ENCODE measurements around the gene TMEM200A. TPM values are rescaled to one million over a fixed set of nuclear protein-coding genes. Genes with fewer than 3 reads are reported as not detected.

Gene TMEM200A
- total RNA-seq, 2 experiments from 2014 or later: 1.3 to 1.4 TPM

GRCh38 chr6:130382872-130383490, 17.2 kb downstream of the TMEM200A start:
- Mint-ChIP-seq H3K27me3 (peaks cover 15% of the 10 kb centered on the region), H3K27ac (peak overlapping the region; percentile 71), H3K36me3 (peaks cover 4% of the 10 kb centered on the region), H3K4me3 (no peak overlapping the region), H3K9me3 (no peaks in the 10 kb centered on the region), H3K4me1 (peaks cover 18% of the 10 kb centered on the region)
- no peak for ATAC-seq (ENCODE audit: low read depth)
- DNase-seq: no peak
- POLR2A ChIA-PET: no interaction called here

DNA sequence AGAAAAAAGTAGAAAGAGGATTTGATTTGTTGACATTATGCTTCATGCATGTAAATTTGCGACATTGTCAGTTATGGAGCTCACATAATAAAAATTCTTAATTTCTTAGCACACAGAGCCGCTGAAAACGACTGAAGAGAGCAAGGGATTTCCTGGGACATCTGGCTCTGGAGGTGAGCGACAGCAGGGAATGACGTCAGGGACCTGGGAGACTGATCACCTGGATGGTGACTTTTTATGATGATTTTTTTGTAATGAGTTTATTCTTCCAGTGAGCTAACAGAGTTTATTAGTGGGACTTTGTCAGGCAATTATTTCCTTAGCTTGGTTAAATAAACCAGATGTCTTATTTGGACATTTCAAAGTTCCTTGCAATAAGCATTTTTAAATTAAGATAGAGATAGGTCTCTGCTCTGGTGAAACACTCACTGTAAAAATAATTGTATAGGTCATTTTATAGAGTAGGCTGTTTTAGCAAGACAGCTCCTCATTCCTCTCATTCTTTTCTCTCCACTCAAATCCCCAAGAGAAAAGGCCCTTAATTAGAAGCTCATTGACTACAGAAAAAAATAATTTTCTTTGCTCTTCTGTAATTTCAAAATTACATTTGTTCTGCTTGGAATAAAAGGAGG, 19.4 kb downstream of the TMEM200A start:
- Mint-ChIP-seq H3K36me3 (peaks cover 2% of the 10 kb centered on the region), H3K4me1 (peaks cover 18% of the 10 kb centered on the region), H3K27me3 (peaks cover 15% of the 10 kb centered on the region), H3K9me3 (no peaks in the 10 kb centered on the region), H3K4me3 (no peak overlapping the region), H3K27ac (no peak overlapping the region)
- no peak for ATAC-seq (ENCODE audit: low read depth)
- no peak for DNase-seq
- POLR2A ChIA-PET: no interaction called here

DNA sequence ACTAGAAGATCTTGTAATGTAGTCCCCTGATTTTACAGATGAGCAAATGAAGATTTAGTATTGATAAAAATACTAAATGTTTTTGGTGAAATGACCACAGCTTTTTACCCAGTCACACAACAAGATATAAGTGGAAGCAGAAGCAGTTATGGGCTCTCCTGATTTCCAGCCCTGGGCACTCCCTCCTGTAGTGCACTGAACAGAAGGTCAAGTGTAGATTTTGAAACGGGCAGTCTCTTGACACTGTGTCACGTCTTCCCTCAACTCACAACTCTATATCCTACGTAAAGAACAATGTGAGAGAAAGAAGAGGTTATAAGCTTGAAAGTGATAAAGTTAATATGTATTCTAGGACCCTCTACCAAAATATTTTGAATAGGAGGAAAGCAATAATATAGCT, 23.3 kb downstream of the TMEM200A start:
- peaks cover 15% of the 10 kb centered on the region for H3K27me3 Mint-ChIP-seq
- POLR2A ChIA-PET: interaction anchor here (0.6 kb wide), 1 partner anchor 55 kb away, joined by 6 read pairs; no protein-coding TSS in a partner anchor
- no peaks in the 10 kb centered on the region for H3K9me3 Mint-ChIP-seq

DNA sequence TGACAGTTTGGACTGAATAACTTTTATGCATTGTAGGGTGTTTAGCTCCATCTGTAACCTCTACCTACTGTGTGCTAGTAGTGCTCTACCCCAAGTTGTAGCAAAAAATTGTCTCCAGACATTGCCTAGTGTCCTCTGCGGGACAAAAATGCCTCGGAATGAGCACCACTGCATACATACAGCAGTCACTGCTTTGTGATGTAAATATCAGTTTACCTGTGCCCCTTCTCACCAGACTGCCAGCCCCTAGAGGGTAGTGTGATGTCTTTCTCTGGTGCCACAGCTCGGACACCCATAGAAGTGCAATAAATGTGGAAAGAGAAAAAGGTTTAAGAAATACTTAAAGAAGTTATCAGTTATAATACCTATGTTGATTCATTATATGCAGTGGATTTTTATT, 25.1 kb downstream of the TMEM200A start:
- Mint-ChIP-seq H3K27ac (no peak overlapping the region), H3K9me3 (no peaks in the 10 kb centered on the region), H3K36me3 (peaks cover 6% of the 10 kb centered on the region), H3K4me1 (no peaks in the 10 kb centered on the region), H3K4me3 (no peak overlapping the region), H3K27me3 (peaks cover 10% of the 10 kb centered on the region)
- POLR2A ChIA-PET: no interaction called here
- DNase-seq: no peak
- no peak for ATAC-seq (ENCODE audit: low read depth)

More for the DNA sequence above, 23.3 kb downstream of the TMEM200A start:
- Mint-ChIP-seq H3K4me1 (no peaks in the 10 kb centered on the region), H3K36me3 (peaks cover 6% of the 10 kb centered on the region), H3K27ac (no peak overlapping the region), H3K4me3 (no peak overlapping the region)
- ATAC-seq (ENCODE audit: low read depth) (no peak), DNase-seq (no peak)

DNA sequence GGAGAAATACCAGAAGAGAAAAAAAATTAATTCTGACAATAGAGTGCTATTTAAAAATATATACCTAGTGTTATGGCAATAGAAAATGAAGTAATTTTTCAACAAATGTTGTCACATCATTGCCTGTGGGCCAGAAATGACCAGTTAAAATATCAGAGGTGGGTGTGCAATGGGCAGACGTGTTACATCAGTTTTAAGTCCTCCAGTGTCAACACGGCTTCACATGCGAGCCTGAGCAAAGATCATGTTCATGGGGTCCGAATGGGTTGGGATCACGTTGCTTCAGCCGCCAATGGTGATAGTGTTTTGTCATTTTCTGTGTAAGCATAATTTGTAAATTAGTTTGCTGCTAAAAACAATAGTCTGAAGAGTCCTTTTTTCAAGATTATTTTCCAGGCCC, 27.5 kb downstream of the TMEM200A start:
- H3K4me1 Mint-ChIP-seq: peaks cover 9% of the 10 kb centered on the region
- no peak overlapping the region for H3K4me3 Mint-ChIP-seq
- no peaks in the 10 kb centered on the region for H3K27me3 Mint-ChIP-seq
- H3K36me3 Mint-ChIP-seq: peaks cover 8% of the 10 kb centered on the region
- POLR2A ChIA-PET: no interaction called here
- H3K27ac Mint-ChIP-seq: no peak overlapping the region
- H3K9me3 Mint-ChIP-seq: no peaks in the 10 kb centered on the region
- no peak for ATAC-seq (ENCODE audit: low read depth)
- no peak for DNase-seq

DNA sequence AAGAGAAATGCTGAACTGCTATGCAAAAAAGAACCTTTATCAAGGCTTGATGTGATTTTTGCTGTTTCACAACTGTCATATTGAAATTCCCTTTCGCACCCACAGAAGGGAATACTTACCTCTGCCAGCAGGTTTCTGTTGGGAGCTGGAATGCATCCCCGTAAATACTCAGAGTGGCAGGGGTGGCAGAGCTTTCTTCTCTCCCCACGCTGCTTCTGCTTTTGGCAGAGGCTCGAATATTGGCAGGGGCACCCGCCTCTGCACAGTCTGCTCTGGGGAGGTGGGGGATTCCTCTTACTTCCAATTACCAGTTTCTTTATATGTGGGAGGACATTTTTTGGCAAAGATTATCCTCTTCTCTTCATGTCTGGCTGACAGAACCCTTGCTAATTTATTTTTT, 28.4 kb downstream of the TMEM200A start:
- Mint-ChIP-seq H3K36me3 (peaks cover 11% of the 10 kb centered on the region), H3K27ac (no peak overlapping the region), H3K9me3 (no peaks in the 10 kb centered on the region), H3K4me3 (no peak overlapping the region), H3K4me1 (peaks cover 9% of the 10 kb centered on the region), H3K27me3 (no peaks in the 10 kb centered on the region)
- DNase-seq (no peak), ATAC-seq (ENCODE audit: low read depth) (no peak)
- POLR2A ChIA-PET: no interaction called here

DNA sequence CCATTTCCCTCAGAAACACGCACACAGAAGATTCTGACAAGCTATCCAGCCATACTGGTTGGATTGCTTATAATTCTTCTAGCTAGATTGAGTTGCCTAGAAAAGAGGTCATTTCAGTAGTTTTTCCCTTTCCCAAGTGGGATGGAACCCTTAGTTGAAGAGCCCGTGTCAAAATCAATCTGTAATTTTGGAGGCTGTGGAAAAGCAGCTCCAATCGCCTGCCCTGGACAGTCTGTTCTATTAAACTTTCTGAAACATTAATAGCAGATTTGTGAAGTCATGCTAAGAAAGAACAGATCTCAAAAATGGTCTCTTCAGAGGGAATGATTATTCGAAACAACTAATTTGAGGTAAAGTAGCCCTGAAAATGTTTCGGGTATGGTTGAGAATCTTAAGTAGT, 29.3 kb downstream of the TMEM200A start:
- DNase-seq: no peak
- no peaks in the 10 kb centered on the region for H3K9me3 Mint-ChIP-seq
- H3K4me3 Mint-ChIP-seq: no peak overlapping the region
- H3K27ac Mint-ChIP-seq: no peak overlapping the region
- POLR2A ChIA-PET: no interaction called here
- H3K4me1 Mint-ChIP-seq: peaks cover 9% of the 10 kb centered on the region
- no peak for ATAC-seq (ENCODE audit: low read depth)
- H3K27me3 Mint-ChIP-seq: no peaks in the 10 kb centered on the region
- H3K36me3 Mint-ChIP-seq: peaks cover 14% of the 10 kb centered on the region

GRCh38 chr6:130396722-130397121, 30.9 kb downstream of the TMEM200A start:
- Mint-ChIP-seq H3K27me3 (no peaks in the 10 kb centered on the region), H3K36me3 (peaks cover 14% of the 10 kb centered on the region), H3K9me3 (no peaks in the 10 kb centered on the region), H3K4me1 (peaks cover 14% of the 10 kb centered on the region), H3K4me3 (peak overlapping the region; percentile 57), H3K27ac (peak overlapping the region; percentile 47)
- POLR2A ChIA-PET: no interaction called here
- ATAC-seq (ENCODE audit: low read depth): peak; percentile 65
- no peak for DNase-seq

DNA sequence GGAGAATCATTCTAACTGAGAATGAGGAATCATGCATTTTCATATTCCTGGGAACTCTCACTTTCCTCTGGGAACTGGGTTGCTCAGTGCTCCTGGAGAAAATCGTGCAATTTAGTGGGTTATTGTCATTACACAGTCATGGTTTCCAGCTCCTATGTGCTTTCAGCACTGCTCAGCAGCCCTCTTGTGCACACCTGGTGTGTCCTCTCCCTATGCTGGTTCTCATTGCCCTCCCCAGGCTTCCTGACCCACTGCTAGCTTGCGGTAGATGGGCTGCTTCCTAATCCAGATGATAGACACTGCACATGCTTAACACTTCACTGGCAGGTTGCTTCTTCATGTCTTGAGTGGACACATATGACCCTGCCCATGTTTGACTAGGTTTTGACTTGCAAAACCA, 39.7 kb downstream of the TMEM200A start:
- POLR2A ChIA-PET: no interaction called here
- ATAC-seq (ENCODE audit: low read depth): no peak
- Mint-ChIP-seq H3K27me3 (peaks cover 2% of the 10 kb centered on the region), H3K4me1 (peaks cover 8% of the 10 kb centered on the region), H3K4me3 (no peak overlapping the region), H3K36me3 (peaks cover 4% of the 10 kb centered on the region), H3K9me3 (no peaks in the 10 kb centered on the region), H3K27ac (no peak overlapping the region)
- no peak for DNase-seq

DNA sequence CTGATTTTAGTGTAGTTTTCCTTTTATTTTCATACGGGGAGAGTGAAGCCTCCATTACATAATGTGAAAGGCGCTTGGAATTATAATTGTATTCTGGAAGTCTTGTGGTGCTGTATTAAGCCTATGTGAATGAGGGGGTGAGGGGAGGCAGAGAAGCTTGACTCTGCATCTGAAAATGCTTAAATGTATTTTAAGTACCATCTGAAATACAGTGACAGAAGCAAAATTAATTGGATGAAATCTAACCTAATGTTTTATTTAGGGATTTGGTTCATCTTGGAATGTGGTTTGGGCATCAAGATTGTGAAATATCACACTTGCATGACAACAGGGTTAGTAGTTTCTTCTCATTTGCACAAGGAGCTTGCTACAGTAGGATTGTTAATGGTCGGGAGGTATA, 41.2 kb downstream of the TMEM200A start:
- no peak for ATAC-seq (ENCODE audit: low read depth)
- Mint-ChIP-seq H3K27ac (no peak overlapping the region), H3K27me3 (peaks cover 2% of the 10 kb centered on the region), H3K4me1 (peaks cover 1% of the 10 kb centered on the region), H3K36me3 (peaks cover 4% of the 10 kb centered on the region), H3K9me3 (no peaks in the 10 kb centered on the region), H3K4me3 (no peak overlapping the region)
- no peak for DNase-seq
- POLR2A ChIA-PET: interaction anchor here (0.6 kb wide), 1 partner anchor 221 kb away, joined by 4 read pairs; no protein-coding TSS in a partner anchor

GRCh38 chr6:130409418-130410100, 43.7 kb downstream of the TMEM200A start:
- Mint-ChIP-seq H3K36me3 (peaks cover 7% of the 10 kb centered on the region), H3K27me3 (no peaks in the 10 kb centered on the region), H3K27ac (no peak overlapping the region), H3K4me3 (no peak overlapping the region), H3K9me3 (peaks cover 3% of the 10 kb centered on the region), H3K4me1 (no peaks in the 10 kb centered on the region)
- DNase-seq: no peak
- POLR2A ChIA-PET: no interaction called here
- ATAC-seq (ENCODE audit: low read depth): no peak

GRCh38 chr6:130411481-130411880, 45.7 kb downstream of the TMEM200A start:
- Mint-ChIP-seq H3K27ac (no peak overlapping the region), H3K4me1 (no peaks in the 10 kb centered on the region), H3K27me3 (peaks cover 3% of the 10 kb centered on the region), H3K4me3 (no peak overlapping the region), H3K9me3 (peaks cover 3% of the 10 kb centered on the region), H3K36me3 (peaks cover 7% of the 10 kb centered on the region)
- POLR2A ChIA-PET: no interaction called here
- ATAC-seq (ENCODE audit: low read depth) (no peak), DNase-seq (no peak)

DNA sequence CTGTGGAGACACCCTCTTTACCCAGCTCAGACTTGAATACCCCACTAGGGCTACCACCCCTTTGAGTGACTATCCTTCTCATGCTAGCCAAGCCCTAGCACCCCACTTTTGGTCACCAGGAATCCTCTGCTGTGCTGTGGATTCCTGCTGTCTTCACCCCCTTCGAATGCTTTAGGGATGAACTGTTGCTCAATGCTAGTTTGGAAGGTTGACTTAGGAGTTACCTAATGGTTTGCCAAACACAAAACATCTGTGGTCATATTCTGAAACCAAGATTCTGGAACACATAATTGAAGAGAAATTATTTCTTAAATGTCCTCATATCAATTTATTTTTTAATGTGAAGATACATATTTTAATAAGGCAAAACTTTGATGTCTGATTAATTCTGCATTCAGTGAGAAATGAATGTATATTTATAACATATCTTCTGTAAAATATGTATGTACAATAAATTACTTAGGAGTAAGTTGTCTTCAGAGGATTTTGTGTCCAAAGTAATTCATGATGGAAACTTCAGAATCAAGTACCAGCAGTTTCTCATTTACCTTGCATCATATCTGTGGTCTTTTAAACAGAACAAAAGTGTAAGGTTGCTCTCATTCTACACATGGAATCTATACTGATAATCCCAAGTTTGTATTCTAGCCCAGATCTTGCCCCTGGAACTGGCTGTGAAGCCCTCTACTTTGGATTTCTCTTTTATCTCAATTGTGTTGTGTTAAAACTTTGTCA, 46.9 kb downstream of the TMEM200A start:
- no peak for DNase-seq
- no peak for ATAC-seq (ENCODE audit: low read depth)
- POLR2A ChIA-PET: no interaction called here
- peaks cover 3% of the 10 kb centered on the region for H3K9me3 Mint-ChIP-seq
- no peaks in the 10 kb centered on the region for H3K4me1 Mint-ChIP-seq
- peaks cover 7% of the 10 kb centered on the region for H3K36me3 Mint-ChIP-seq
- H3K27ac Mint-ChIP-seq: no peak overlapping the region
- H3K27me3 Mint-ChIP-seq: peaks cover 3% of the 10 kb centered on the region
- no peak overlapping the region for H3K4me3 Mint-ChIP-seq
